HepG2 (cell line): ENCODE measurements around the gene WFDC12. TPM values are rescaled to one million over a fixed set of nuclear protein-coding genes. Genes with fewer than 3 reads are reported as not detected.

Experiments used
- BORCS8-MEF2B ChIP-seq: sonication (generic); formaldehyde crosslinking; IDR thresholded peaks from 2 replicates; pipeline ENCODE4 v1.8.0; 2022; ENCODE audit warnings: mild to moderate bottlenecking, missing genetic modification reagents
- HNF4G ChIP-seq, 2 experiments: sonication (generic) in 1 of 2; formaldehyde crosslinking in 1 of 2; IDR thresholded peaks; 2 replicates each; pipeline versions ENCODE4 v1.4.0 to v1.6.1; 2011 to 2020; ENCODE audit warnings: borderline replicate concordance in 2 of 2, low read depth in 2 of 2, mild to moderate bottlenecking in 2 of 2, low read length in 1 of 2, missing genetic modification reagents in 1 of 2, moderate library complexity in 1 of 2
- KLF6 ChIP-seq: IDR thresholded peaks from 2 replicates; pipeline ENCODE4 v1.8.0; 2016; ENCODE audit warnings: missing biosample characterization, missing genetic modification reagents
- MNT ChIP-seq: fragments of 450-650 bp; IDR thresholded peaks from 2 replicates; pipeline ENCODE4 v1.6.1; 2016
- NFIC ChIP-seq: IDR thresholded peaks from 2 replicates; pipeline ENCODE4 v1.6.1; 2012; ENCODE audit warnings: mild to moderate bottlenecking, low read length, inconsistent platforms
- PHF21A ChIP-seq: sonication (generic); formaldehyde crosslinking; IDR thresholded peaks from 2 replicates; pipeline ENCODE4 v1.5.0; 2020; ENCODE audit warnings: mild to moderate bottlenecking, missing genetic modification reagents
- RFXANK ChIP-seq: IDR thresholded peaks from 2 replicates; pipeline ENCODE4 v1.6.1; 2016
- TBX2 ChIP-seq: sonication (generic); formaldehyde crosslinking; IDR thresholded peaks from 2 replicates; pipeline ENCODE4 v1.5.0; 2020; ENCODE audit warnings: missing genetic modification reagents, mild to moderate bottlenecking, borderline replicate concordance
- THAP9 ChIP-seq: sonication (generic); formaldehyde crosslinking; IDR thresholded peaks from 2 replicates; pipeline ENCODE4; 2020; ENCODE audit warnings: missing genetic modification reagents, mild to moderate bottlenecking, borderline replicate concordance
- XRCC5 ChIP-seq: fragments of 200-400 bp; formaldehyde crosslinking; optimal IDR thresholded peaks from 2 replicates; pipeline ENCODE3; 2017; ENCODE audit warnings: mild to moderate bottlenecking, low read length
- ZNF382 ChIP-seq: sonication (generic); formaldehyde crosslinking; IDR thresholded peaks from 2 replicates; pipeline ENCODE4 v1.5.0; 2020; ENCODE audit warnings: missing genetic modification reagents, mild to moderate bottlenecking, borderline replicate concordance
- polyA plus RNA-seq, 8 experiments: library from polyadenylated mRNA; depleted of rRNA in 3 of 8; stranded (reverse) in 7 of 8; unstranded in 1 of 8; fragments of >200 nt; fragmentation: Illumina TruSeq in 4 of 8; extraction: Trizol in 4 of 8; gene quantifications; 2 replicates each; pipeline versions ENCODE4 v1.2.1 to v1.2.3, GENCODE V29; 2011 to 2016; ENCODE audit warnings: low read depth in 4 of 8, missing spikeins in 1 of 8, mixed read lengths in 1 of 8; ENCODE audit not compliant: insufficient read depth in 1 of 8
- total RNA-seq, 5 experiments: library from RNA; depleted of rRNA; stranded (reverse); fragments of >200 nt; fragmentation: Illumina TruSeq; extraction: Trizol; gene quantifications; 2 replicates each; pipeline ENCODE4 v1.2.3, GENCODE V29; 2016; ENCODE audit warnings: low read depth in 1 of 5
- TF ChIP-seq, protein P1 (sequence below): sonication (generic); formaldehyde crosslinking; IDR thresholded peaks from 2 replicates; pipeline ENCODE4 v1.4.0; 2020; ENCODE audit warnings: mild to moderate bottlenecking, missing genetic modification reagents
- TF ChIP-seq, protein P2 (sequence below): IDR thresholded peaks from 2 replicates; pipeline ENCODE4 v1.6.1; 2012; ENCODE audit warnings: low read depth, low read length, improper control_type of control experiment

Gene WFDC12
- total and polyA plus RNA-seq, 2 of the 13 experiments (the other 11 are each of a cell fraction or from before 2014, with no cell fraction given) = not detected

DNA sequence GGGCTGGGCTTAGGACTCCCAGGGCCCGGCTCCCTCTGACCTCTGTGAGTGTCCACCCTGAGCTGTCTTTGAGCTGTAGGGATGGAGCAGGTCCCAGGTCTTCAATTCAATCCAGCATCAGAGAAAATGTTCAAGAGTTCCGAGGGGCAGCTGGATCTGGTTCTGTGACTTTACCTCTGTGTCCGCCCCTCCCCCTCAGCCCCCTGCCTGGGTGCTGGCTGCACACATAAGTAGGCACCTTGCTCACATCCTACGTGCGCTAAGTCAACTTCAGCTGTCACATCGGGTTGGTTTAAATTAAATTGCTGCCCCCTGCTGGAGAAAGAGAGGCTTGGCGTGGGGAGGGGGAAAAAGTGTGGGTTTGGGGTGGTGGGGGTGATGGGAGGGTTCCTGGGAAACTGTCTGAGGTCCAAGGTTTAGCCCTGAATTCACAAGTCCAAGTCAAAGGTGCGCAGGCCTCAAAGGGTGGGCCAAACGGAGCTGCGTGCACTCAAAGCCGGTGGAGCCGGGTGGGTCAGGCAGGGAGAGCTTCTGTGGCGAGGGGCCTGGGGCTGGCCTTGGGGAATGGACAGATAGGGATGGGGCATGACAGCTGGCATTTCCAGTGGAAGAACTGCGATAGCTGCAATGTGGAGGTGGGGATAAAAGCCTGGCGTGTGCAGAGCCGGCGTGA is 12.3 kb downstream of the WFDC12 start (continued):
- TF ChIP-seq, protein P1, sequence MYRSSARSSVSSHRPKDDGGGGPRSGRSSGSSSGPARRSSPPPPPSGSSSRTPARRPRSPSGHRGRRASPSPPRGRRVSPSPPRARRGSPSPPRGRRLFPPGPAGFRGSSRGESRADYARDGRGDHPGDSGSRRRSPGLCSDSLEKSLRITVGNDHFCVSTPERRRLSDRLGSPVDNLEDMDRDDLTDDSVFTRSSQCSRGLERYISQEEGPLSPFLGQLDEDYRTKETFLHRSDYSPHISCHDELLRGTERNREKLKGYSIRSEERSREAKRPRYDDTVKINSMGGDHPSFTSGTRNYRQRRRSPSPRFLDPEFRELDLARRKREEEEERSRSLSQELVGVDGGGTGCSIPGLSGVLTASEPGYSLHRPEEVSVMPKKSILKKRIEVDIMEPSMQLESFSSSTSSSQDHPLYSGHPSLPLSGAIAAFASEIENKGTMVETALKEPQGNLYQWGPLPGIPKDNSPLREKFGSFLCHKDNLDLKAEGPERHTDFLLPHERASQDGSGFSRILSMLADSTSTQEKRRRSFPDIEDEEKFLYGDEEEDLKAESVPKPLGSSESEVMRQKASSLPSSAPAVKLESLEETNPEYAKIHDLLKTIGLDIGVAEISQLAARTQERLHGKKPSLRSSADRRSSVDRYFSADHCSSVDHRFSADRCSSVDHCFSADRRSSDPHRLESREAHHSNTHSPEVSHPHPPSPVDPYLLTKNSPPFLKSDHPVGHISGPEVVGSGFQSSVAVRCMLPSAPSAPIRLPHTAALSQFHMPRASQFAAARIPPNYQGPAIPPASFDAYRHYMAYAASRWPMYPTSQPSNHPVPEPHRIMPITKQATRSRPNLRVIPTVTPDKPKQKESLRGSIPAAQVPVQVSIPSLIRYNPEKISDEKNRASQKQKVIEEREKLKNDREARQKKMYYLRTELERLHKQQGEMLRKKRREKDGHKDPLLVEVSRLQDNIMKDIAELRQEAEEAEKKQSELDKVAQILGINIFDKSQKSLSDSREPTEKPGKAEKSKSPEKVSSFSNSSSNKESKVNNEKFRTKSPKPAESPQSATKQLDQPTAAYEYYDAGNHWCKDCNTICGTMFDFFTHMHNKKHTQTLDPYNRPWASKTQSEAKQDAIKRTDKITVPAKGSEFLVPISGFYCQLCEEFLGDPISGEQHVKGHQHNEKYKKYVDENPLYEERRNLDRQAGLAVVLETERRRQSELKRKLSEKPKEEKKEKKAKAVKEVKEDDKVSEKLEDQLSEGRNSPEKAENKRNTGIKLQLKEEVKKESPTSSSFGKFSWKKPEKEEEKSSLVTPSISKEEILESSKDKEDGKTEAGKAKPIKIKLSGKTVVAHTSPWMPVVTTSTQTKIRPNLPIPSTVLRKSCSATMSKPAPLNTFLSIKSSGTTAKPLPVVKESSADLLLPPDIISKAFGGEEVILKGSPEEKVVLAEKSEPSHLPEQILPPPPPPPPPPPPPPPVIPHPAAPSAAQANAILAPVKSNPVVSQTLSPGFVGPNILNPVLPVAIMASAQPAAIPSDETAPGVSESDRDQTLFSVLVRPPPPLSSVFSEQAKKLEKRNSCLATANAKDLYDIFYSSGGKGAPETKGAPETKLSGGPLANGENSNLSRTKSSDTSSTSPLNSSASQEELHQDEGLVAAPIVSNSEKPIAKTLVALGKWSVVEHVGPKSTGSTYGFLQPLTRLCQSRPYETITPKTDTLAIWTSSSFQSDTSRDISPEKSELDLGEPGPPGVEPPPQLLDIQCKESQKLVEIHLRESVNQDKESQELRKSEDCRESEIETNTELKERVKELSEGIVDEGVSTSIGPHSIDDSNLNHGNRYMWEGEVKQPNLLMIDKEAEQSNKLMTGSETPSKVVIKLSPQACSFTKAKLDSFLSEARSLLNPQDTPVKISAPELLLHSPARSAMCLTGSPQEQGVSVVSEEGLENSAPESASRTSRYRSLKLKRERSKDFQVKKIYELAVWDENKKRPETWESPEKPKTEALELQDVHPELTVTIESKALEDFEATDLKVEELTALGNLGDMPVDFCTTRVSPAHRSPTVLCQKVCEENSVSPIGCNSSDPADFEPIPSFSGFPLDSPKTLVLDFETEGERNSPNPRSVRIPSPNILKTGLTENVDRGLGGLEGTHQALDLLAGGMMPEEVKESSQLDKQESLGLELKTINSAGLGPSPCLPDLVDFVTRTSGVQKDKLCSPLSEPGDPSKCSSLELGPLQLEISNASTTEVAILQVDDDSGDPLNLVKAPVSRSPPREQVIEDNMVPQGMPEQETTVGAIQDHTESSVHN = no peak
- no peak for TF ChIP-seq PHF21A
- TF ChIP-seq RFXANK (CRISPR knock-in tag) = no peak
- TF ChIP-seq ZNF382 = no peak
- TF ChIP-seq, protein P2, sequence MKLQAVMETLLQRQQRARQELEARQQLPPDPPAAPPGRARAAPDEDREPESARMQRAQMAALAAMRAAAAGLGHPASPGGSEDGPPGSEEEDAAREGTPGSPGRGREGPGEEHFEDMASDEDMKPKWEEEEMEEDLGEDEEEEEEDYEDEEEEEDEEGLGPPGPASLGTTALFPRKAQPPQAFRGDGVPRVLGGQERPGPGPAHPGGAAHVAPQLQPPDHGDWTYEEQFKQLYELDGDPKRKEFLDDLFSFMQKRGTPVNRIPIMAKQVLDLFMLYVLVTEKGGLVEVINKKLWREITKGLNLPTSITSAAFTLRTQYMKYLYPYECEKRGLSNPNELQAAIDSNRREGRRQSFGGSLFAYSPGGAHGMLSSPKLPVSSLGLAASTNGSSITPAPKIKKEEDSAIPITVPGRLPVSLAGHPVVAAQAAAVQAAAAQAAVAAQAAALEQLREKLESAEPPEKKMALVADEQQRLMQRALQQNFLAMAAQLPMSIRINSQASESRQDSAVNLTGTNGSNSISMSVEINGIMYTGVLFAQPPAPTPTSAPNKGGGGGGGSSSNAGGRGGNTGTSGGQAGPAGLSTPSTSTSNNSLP = 0 out of 2 replicates have a peak, but pooled peaks have one; percentile 33
- peak; percentile 54 for TF ChIP-seq XRCC5
- TF ChIP-seq MNT = no peak
- TF ChIP-seq BORCS8-MEF2B (CRISPR knock-in tag) = 0 out of 2 replicates have a peak, but pooled peaks have one; percentile 59
- no peak for TF ChIP-seq HNF4G (IDR thresholded peaks at IDR 0.05; ENCODE audit: borderline replicate concordance, low read depth, low read length)
- 0 out of 2 replicates have a peak, but pooled peaks have one; percentile 20 for TF ChIP-seq HNF4G (CRISPR knock-in tag; IDR thresholded peaks at IDR 0.05; ENCODE audit: borderline replicate concordance, low read depth)
- no peak for TF ChIP-seq KLF6 (CRISPR knock-in tag)
- no peak for TF ChIP-seq NFIC
- 0 out of 2 replicates have a peak, but pooled peaks have one; percentile 16 for TF ChIP-seq THAP9 (CRISPR knock-in tag)
- TF ChIP-seq TBX2 = peak; percentile 25; the same call in 1 of the 2 replicates
